Endothelial cell of umbilical vein (primary cell): Measurements from ENCODE around the gene FBXL13.
"Not testable (repeated sequence)": the region's sequence is repeated elsewhere in the genome, so short reads cannot be mapped to it uniquely, and the experiment has no call there.

Experiments
- EZH2 ChIP-seq: IDR thresholded peaks from 2 replicates; pipeline ENCODE4 v1.6.1; 2012; ENCODE audit warnings: borderline replicate concordance, low read depth, mild to moderate bottlenecking, moderate library complexity, low read length, inconsistent platforms; ENCODE audit not compliant: severe bottlenecking
- MYC ChIP-seq: IDR thresholded peaks from one replicate; pipeline ENCODE4 v1.6.1; 2011; ENCODE audit warnings: mild to moderate bottlenecking, low read depth, low read length
- POLR2A ChIP-seq: IDR thresholded peaks from 2 replicates; pipeline ENCODE4 v1.6.1; 2012; ENCODE audit warnings: low read depth, mild to moderate bottlenecking, control low read depth, low read length
- POLR2AphosphoS5 ChIP-seq: IDR thresholded peaks from 2 replicates; pipeline ENCODE4 v1.6.1; 2012; ENCODE audit warnings: low read depth, mild to moderate bottlenecking, control low read depth, low read length, moderate library complexity; ENCODE audit not compliant: insufficient read depth
- TF ChIP-seq, protein P1 (sequence below), 2 donors: IDR thresholded peaks; 1 replicate in 1 of 2; 2 replicates in 1 of 2; pipeline ENCODE4 v1.5.1; 2011; ENCODE audit warnings: low read length in 2 of 2, mild to moderate bottlenecking in 2 of 2, moderate library complexity in 2 of 2, control low read depth in 1 of 2, inconsistent platforms in 1 of 2, low read depth in 1 of 2; ENCODE audit not compliant: insufficient read depth in 1 of 2; ENCODE audit errors: extremely low read depth in 1 of 2
- TF ChIP-seq, protein P2 (sequence below): IDR thresholded peaks from 2 replicates; pipeline ENCODE4 v1.6.1; 2011; ENCODE audit not compliant: insufficient read depth, insufficient read length

DNA sequence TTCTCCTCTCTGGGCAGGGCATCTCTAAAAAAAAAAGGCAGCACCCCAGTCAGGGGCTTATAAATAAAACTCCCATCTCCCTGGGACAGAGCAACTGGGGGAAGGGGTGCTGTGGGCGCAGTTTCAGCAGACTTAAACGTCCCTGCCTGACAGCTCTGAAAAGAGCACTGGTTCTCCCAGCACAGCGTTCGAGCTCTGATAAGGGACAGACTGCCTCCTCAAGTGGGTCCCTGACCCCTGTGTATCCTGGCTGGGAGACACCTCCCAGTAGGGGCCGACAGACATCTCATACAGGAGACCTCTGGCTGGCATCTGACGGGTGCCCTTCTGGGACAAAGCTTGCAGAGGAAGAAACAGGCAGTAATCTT lies 32.1 kb upstream of the FBXL13 start:
- not testable (repeated sequence) for TF ChIP-seq POLR2AphosphoS5, EZH2, POLR2A, MYC
- TF ChIP-seq, protein P1, sequence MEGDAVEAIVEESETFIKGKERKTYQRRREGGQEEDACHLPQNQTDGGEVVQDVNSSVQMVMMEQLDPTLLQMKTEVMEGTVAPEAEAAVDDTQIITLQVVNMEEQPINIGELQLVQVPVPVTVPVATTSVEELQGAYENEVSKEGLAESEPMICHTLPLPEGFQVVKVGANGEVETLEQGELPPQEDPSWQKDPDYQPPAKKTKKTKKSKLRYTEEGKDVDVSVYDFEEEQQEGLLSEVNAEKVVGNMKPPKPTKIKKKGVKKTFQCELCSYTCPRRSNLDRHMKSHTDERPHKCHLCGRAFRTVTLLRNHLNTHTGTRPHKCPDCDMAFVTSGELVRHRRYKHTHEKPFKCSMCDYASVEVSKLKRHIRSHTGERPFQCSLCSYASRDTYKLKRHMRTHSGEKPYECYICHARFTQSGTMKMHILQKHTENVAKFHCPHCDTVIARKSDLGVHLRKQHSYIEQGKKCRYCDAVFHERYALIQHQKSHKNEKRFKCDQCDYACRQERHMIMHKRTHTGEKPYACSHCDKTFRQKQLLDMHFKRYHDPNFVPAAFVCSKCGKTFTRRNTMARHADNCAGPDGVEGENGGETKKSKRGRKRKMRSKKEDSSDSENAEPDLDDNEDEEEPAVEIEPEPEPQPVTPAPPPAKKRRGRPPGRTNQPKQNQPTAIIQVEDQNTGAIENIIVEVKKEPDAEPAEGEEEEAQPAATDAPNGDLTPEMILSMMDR (IDR thresholded peaks at IDR 0.05; ENCODE audit: extremely low read depth in 1 of 2, insufficient read depth in 1 of 2, low read depth in 1 of 2, low read length in 2 of 2): not testable (repeated sequence)
- TF ChIP-seq, protein P2, sequence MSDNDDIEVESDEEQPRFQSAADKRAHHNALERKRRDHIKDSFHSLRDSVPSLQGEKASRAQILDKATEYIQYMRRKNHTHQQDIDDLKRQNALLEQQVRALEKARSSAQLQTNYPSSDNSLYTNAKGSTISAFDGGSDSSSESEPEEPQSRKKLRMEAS: not testable (repeated sequence)
